HG03520 (cell line): ENCODE data around the gene DPP6.

ENCODE experiments used
- ATAC-seq: cut with Tn5 transposase; IDR thresholded peaks from one replicate; pipeline ENCODE4 v1.9.1; 2021; ENCODE audit warnings: mild to moderate bottlenecking, moderate library complexity; ENCODE audit not compliant: unreplicated experiment

DPP6 gene

DNA sequence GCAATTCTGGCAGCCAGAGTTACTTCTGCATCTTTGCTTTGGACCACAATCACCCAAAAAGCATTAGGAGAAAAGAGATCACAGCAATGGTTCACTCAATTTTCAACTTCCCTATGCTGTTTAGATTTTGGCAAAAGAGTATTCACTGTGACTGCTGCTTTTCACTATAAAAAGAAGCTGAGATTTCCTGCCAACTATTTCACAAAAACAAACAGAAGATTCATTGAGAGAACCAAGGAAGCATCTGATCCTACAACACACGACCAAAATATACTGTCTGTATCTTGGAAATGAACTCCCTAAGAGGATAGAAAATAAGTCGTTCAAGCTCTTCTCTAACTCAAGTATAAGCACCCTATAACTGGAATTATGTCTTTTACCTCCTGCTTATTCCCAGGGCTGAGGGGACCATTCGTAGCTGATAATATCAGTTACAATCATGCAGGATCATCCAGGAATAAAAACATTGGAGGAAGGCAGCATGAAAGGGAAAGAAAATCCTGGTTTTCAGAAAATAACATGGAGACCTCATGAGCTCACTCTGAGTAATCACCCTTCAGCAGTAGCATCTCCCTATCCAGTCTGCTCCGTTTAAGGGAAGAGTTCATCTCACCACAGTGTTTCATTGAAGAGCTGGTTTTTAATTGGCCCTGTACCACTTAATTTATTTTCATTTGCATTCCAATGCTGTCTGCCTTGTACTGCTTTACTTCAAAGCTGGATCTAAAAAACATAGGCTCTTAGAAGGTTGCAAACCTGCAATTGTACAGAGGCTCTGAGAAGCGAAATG lies 694.6 kb downstream of the DPP6 start:
- no peak for ATAC-seq

DNA sequence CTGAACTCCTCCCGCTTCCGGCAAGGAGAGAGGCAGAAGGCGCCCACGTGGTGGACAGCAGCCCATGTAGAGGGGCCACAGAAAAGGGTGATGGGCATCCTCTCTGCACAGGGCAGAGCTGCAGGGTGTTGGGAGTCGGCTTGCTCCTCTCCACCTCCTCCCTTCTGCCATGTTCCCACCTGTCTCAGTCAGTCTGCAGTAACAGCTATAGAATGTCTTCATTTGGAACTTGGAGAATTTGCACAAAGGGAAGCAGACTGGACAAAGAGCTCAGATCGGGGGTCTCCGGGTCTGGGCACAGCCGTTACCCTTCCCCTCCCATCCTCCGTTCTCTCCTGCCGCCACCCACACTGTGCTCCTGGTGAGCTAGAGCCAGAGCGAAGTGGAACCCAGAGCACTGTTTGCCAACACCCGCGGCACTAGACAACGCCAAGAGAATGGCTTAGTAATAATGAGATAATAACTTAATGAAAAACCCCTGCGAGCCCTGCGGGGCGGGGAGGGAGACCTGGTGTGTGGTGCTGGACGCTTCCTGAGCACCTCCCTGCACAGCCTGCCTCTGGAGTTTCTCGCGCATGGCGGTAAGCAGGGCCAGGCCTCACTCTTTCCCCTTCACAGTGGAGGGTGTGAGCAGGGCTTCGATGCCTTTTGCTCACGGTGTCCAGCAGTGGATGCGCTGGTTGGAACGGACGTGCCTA lies 696.0 kb downstream of the DPP6 start:
- no peak for ATAC-seq

DNA sequence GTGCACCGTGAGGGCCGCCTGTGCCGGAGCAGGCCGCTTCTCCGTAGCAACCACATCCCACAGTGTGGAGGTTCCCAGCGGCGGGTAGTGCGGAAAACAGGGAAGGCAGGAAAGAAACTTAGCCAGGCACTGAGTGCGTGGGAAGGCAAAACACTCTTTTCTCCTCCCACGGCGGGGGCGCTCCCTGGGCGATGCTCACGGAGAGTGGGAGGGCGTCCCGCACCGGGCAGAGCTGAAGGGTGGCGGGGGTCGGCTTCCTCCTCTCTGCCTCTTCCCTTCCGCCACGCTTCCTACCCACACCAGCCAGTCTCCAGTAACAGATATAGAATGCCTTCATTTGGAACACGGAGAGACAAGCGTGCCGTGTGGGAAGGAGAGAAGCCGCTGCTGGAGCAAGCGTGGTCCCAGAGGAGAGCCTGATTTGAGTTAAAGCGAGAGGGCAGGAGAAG lies 698.2 kb downstream of the DPP6 start:
- ATAC-seq: no peak

DNA sequence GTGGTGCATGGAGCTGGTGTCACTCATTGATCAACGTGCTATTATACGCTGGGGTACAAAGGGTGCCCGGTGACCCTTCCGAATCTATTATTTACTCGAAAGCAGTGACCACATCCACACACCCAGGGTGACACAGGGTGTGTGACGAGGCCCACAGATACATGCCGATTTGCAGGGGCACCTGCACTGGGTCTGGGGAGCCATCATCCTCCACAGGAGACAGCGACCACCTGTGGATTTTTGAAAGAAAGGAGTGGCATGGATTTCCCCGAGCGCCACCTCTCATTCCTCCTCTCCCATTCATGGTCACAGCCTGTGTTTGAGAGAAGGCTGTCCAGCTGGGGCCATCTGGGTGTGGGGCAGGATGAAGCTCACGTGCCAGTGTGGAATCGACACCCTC lies 701.0 kb downstream of the DPP6 start:
- ATAC-seq: no peak

DNA sequence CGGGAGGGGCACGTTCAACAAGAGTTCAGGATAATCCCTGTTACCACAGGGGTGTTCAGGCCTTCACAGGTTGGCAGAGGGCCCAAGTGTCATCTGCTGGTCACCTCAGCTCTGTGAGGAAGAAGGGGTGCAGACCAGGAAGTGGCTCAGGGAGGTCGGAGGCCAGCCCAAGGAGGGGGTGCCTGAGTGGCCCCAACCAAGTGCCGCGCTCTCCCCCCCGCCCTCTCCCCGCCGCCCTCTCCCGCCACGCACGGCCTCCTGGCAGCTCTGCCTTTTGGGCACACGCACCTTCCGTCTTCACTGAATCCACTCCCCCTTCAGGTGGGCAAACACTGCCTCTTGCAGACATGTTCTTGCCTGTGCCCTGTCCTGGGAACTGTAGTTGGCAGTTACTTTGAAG lies 705.6 kb downstream of the DPP6 start:
- ATAC-seq: no peak

DNA sequence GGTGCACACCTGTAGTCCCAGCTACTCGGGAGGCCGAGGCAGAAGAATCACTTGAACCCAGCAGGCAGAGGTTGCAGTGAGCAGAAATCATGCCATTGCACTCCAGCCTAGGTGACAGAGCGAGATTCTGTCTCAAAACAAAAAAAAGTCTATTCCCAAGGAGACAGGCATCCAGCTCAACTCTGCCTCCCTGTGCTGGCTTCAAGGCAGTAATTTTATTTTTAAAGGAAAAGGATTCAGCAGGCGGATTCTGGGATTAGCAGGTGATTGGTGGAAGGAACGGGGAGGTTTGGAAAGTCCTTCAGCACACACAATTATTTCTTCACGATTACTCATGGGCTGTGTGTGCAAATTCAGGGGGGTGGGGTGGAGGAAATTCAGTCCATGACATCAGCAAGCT lies 707.8 kb downstream of the DPP6 start:
- no peak for ATAC-seq

DNA sequence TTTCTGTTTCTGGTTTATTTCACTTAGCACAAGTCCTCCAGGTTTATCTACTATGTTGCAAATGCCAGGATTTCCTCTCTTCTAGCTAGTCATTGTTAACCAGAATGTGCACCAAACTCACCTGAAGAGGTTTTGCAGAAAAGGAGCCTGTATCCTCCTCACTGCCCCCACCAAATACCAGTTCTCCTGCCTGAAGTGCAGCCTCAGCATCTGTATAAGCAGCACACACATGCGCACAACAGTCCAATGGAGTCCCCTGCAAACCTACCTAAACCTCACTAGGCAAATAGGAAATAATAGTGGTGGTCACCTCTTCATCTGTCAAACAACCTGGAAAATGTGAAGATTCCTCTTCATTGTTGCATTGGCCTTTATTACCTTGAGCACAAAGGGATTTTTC lies 712.9 kb downstream of the DPP6 start:
- no peak for ATAC-seq

DNA sequence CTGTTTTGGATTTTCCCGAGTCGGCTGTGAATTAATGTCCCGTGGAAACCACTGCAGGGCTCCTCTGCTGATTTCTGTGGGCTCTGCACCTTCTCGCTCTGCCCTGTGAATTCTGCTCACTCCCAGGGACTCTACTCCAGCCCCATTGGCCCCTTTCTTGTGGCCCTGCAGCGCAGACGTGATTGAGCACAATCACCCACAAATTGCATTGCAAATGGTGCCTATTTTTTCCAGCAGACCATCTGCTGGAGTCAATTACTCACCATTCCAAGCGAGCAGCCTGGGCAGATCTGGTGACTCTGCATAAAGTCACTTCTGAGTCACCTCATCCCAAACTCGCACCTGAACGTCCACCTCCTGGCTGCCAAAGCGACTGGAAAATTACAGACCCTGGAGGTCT lies 714.9 kb downstream of the DPP6 start:
- ATAC-seq: no peak

DNA sequence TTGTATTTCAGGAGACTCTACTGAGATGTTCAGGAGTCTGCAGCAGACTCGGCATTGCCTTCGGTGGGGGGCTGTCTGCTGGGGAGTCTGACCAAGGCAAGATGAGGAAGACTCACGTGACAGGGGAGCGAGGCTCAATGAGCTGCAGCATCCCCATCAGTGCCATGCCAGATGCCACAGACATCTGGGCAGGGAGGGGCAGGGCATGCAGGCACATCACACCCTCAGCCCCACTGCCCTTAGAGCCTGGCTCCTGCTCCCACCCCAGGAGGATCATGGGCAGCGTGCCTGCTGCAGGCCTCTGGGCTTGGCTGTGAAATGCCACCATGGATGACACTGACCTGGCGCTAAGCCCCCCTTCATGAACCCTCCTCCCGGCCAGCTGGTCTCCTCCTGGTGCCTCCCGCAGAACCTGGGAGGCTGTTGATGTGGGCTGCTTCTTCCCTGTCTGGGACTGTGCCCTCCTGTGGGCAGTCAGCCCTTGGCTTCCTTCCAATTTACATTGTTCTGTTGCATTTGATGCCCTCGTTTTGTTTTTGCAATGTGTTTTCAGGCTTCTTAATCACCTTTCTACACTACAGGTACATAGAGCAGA lies 715.7 kb downstream of the DPP6 start:
- no peak for ATAC-seq

DNA sequence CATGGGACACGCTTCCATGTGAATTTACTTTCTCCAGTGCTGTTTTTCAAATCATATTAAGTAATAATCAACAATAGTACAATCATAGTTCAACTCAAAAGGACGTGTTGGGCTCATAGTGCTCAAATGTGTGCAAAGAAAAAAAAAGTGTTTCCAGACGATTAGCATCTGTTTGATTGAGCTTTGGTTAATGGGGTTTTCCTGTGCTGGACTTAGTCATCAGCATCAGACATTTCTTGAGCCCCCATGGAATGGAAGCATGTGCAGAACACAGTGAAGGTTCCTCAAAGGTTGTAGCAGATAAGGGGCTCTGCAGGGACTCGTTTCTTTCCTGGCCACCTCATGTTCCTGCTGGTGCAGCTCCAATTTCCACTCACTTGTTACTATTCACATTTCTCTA lies 716.8 kb downstream of the DPP6 start:
- ATAC-seq: no peak

DNA sequence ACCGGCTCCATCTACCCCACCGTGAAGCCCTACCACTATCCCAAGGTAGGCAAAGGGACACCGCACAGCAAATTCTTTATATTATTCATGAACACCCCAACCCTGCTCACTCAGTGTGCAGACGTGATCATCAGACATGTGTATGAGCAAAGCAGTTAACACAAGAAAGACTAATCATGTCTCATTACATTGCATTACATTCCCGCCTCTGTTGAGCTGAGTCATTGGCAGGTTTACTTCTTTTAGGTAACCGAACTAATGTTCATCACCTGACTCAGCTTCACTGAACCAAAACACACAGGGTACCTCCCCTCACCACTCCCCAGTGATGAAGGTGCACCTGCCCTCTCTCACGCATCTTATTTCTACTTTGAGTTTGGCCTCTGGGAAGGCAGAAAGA lies 717.3 kb downstream of the DPP6 start:
- ATAC-seq: no peak

DNA sequence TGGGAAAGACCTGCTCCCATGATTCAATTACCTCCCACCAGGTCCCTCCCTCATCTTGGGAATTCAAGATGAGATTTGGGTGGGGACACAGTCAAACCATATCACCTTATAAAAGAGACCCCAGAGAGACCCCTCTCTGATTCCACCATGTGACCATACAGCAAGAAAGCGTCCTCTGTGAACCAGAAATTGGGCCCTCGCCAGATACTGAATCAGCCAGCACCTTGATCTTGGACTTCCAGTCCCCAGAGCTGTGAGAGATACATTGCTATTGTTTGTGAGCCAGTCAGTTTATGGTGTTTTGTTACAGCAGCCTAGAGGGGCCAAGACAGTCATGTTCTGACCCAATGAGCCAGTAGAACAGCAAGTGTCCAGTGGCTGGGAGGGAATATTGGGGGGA lies 718.2 kb downstream of the DPP6 start:
- ATAC-seq: no peak

DNA sequence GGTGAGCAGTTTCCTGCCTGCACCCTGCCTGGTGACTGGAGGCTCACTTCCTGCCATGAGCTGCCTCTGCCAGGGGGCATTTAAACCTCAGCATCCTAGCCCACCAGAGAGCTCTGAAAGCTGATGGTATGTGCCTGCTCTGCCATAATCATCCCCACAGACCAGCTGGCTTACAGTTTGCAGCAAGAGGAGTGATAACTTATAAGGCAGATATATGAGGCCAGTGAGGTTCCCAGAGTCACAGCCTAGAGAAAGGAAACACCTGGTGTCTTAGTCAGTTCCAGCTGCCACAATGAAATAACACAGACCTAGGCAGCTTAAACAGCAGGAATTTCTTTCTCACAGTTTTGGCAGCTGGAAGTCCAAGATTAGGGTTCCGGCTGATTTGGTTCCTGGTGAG lies 718.8 kb downstream of the DPP6 start:
- no peak for ATAC-seq

DNA sequence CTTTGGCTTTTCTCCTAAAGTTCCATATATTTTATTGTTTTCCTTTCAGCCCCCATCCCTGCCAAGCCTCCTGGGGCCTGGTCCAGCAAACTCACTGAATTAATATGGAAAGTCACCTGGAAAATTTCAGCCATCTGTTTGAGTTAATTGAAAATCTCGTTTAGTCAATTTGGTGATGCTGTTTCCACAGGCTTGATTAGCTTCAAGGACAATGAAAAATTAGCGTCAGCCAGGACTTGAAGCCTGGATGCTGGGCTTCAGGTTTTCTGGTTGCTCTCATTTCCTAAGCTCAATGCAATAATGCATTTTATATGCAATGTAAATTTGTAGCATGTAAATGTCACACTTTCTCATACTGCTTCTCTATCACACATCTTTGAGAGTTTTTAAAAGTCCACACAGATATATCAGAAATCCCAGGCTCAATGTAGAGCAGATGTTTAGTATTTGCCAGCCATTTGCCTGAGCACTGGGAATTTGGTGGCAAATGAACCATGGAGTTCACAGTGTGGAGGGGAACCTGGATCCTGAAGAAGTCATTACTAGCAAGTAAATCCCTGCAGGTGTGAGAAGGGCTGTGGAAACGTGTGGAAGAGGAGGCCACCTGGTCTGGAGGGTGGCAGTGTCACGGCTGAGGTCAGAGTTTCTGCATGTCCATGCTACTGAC lies 722.2 kb downstream of the DPP6 start:
- ATAC-seq: no peak

DNA sequence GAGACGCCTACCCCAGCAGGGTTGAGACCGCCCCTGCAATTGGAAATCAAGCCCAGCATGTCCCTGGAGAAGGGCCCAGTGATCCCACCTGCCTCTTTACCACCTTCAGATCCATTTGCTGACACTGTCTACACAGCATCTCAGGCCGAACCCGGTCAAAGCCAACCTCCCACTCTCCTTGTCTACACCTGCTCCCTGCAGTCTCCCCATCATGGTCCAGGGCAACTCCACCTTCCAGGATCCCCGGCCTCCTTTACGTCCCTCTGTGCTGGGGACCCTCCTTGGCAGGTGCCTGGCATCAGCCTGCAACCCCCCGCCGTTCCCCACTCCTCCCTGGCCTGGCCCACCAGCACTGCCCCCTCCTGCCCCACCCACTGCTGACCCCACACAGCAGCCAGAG lies 723.5 kb downstream of the DPP6 start:
- no peak for ATAC-seq

DNA sequence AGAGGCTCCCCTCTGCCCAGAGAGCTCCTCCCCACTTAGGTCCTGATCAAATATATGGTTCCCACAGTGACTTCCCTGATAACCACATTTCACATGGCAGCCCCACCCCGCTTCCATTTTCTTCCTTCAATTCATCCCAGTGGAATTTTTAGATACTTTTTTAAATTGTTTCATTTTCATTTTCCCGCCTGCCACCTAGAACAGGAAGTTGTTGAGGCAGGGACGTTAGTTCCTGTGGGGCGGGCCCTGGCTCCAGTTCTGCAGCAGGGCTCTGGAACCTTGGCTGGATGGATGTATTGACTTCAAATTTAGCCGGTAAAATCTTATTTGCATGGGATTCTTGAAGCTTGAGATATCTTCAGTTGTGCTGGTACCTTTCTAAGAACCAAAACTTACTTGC lies 724.2 kb downstream of the DPP6 start:
- no peak for ATAC-seq

DNA sequence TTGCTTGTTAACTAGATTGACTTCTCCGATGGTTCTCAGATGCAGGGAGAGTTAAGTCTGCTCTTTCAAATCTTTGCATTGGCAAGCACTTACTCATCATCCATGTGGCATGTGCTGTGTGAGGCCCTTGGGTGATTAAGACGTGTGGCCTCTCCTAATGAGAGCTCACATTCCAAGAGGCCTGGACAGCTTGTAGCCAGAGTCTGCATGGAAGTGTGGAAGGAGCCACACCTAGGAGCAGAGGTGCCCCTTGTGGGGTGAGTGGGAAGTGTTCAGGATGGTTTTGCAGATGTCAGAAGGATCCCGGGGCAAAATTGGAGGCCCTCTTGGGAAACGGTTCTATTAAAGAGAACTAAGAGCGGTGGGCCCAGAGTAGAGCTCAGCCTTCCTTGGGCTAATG lies 724.8 kb downstream of the DPP6 start:
- no peak for ATAC-seq

DNA sequence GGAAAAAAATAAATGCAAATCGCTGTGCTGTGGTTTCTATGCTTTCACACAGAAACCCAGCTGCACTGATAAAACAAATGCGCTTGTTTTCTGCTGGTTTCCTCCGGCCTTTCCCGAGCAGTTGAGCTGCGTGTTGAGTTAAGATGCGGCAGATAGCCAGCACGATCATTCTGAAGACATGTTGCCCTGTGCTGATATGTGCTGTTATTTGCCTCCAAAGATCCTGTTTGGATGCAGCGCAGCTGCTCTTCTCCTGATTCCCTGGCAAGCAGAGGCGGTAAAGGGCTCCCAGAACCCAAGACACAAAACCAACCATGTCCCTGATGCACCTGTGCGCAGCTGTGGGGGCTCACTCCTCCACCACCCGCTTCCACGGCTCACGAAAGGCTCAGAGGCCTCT lies 725.3 kb downstream of the DPP6 start:
- no peak for ATAC-seq

DNA sequence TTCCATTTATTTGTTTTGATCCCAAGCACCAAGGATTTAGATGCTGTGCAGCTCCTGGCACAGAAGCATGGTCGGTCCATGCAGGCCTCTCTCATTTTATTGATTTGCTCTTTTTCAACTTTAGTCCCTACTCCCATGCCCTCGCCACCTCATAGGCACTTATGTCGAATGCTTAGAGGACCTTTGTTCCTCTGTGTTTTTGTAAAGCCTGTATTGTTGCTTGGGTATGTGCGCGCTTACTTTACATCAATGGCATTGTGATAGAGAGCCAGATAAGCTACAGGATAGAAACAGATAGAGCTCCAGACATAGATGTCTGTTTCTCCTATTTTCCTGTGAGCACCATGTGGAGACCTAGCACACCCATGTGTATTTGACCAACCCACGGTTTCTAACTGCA lies 725.7 kb downstream of the DPP6 start:
- ATAC-seq: no peak

DNA sequence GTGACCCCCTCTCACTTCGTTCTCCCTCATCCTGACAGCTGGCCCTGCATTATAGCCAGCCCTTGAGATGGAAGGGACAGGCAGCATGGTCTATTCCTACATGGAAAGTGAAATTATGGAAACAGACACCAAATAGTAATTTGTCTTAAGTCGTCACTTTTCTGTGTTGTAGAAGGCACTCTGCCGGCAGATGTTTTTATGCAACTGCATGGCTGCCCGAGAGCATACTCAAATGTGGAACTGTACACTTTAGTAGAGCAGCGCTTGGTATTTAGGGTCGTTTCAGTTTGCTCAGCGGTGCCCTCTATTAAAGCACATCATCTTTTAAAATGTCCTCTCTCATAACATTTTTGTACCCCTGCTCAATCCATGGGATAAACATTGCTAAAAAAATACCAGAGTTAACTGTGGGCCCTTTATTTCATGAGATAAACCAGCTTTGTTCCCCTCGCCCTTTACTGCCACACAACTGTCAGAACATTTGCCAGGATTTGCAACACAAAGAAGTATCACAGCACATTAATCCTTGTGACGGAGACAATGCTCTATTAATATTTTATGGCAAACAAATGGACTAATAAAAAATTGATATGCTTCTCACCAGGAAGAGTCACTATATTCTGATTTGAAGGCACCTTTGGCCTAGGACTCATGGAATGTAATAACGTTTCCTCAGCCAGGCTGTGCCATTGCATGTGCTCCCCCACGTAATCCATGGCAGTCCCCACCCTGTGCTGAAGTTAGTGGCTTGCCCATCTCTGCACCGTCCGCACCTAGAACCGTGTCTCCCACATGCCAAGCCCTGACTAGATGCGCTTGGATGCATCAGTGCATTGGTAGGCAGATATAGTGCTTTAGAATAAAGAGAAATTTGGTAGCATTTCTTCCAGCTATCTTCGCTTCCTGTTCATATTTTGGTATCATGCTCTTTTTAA lies 729.4 kb downstream of the DPP6 start:
- no peak for ATAC-seq
